H1 (cell line): ENCODE measurements around the gene TIMMDC1. TPM values are rescaled to one million over a fixed set of nuclear protein-coding genes. Genes with fewer than 3 reads are reported as not detected.

Source experiments
- CHD1 ChIP-seq: IDR thresholded peaks from 2 replicates; pipeline ENCODE4 v1.6.1; 2012; ENCODE audit warnings: low read depth, low read length, improper control_type of control experiment
- CHD7 ChIP-seq: fragments of 300-600 bp; sonication (generic); IDR thresholded peaks from 2 replicates; pipeline ENCODE4 v1.7.1; 2012; ENCODE audit warnings: low read length, moderate library complexity, mild to moderate bottlenecking, inconsistent platforms; ENCODE audit not compliant: insufficient replicate concordance
- GTF2F1 ChIP-seq: IDR thresholded peaks from 2 replicates; pipeline ENCODE4 v1.6.1; 2012; ENCODE audit warnings: low read depth, low read length, improper control_type of control experiment, borderline replicate concordance
- JUND ChIP-seq: IDR thresholded peaks from 2 replicates; pipeline ENCODE4 v1.6.1; 2011; ENCODE audit warnings: mild to moderate bottlenecking, improper control_type of control experiment, low read length
- RXRA ChIP-seq: IDR thresholded peaks from 2 replicates; pipeline ENCODE4 v1.6.1; 2011; ENCODE audit warnings: low read depth, mild to moderate bottlenecking, low read length, moderate library complexity; ENCODE audit not compliant: insufficient read depth
- SIN3A ChIP-seq, 2 experiments: IDR thresholded peaks in 1 of 2; conservative IDR thresholded peaks in 1 of 2; 2 replicates each; pipeline ENCODE4 v1.6.1; 2011 to 2012; ENCODE audit warnings: low read length in 2 of 2, improper control_type of control experiment in 1 of 2, low read depth in 1 of 2, mild to moderate bottlenecking in 1 of 2
- SP1 ChIP-seq: IDR thresholded peaks from 2 replicates; pipeline ENCODE4 v1.6.1; 2011; ENCODE audit warnings: low read depth, low read length
- TAF7 ChIP-seq: optimal IDR thresholded peaks from 2 replicates; pipeline ENCODE3; 2011; ENCODE audit warnings: low read depth, mild to moderate bottlenecking, inconsistent platforms, low read length, moderate library complexity, borderline replicate concordance
- TCF12 ChIP-seq: IDR thresholded peaks from 2 replicates; pipeline ENCODE4 v1.6.1; 2011; ENCODE audit warnings: low read depth, mild to moderate bottlenecking, low read length
- TEAD4 ChIP-seq: IDR thresholded peaks from 2 replicates; pipeline ENCODE4 v1.6.1; 2012; ENCODE audit warnings: low read depth, low read length, inconsistent platforms, mixed read lengths
- polyA plus RNA-seq, 7 experiments: library from polyadenylated mRNA; depleted of rRNA in 3 of 7; stranded (reverse) in 5 of 7; unstranded in 2 of 7; fragments of >200 nt in 5 of 7; fragments of 200-250 nt in 2 of 7; gene quantifications; 1 replicate in 5 of 7; 2 replicates in 1 of 7; 4 replicates in 1 of 7; pipeline versions ENCODE4 v1.2.1 to v1.2.3, GENCODE V29; 2011 to 2013; ENCODE audit warnings: missing spikeins in 2 of 7, mixed read lengths in 2 of 7
- total RNA-seq: library from RNA; stranded (reverse); fragmentation: NEBNext Ultra II Directional; extraction: Animal tissue kit (Norgen Biotek cat#: 25700); gene quantifications from 2 replicates; pipeline ENCODE4 v1.2.1, GENCODE V29; 2021

Gene TIMMDC1
- total and polyA plus RNA-seq, 2 of the 8 experiments (the other 6 are each of a cell fraction or from before 2014, with no cell fraction given): 80.7 to 128 TPM

GRCh38 chr3:119498186-119499011 lies at the start of gene TIMMDC1 (continued):
- TF ChIP-seq CHD7: no peak
- TF ChIP-seq GTF2F1: peak; percentile 25; the same call in 1 of the 2 replicates
- TF ChIP-seq RXRA: 0 out of 2 replicates have a peak, but pooled peaks have one; percentile 5
- no peak for TF ChIP-seq TEAD4
- TF ChIP-seq JUND: no peak
- peak; percentile 86 for TF ChIP-seq TAF7
- TF ChIP-seq SIN3A (conservative IDR thresholded peaks at IDR 0.05 in 1 of 2, IDR thresholded peaks at IDR 0.05 in 1 of 2; ENCODE audit: low read depth in 1 of 2, low read length in 2 of 2): peak in 1 of 2 experiments; percentile 66; a peak in 1 of 4 replicates
- peak; percentile 72 for TF ChIP-seq SP1
- TF ChIP-seq CHD1: no peak
- no peak for TF ChIP-seq TCF12
